GM19239 (cell line): ENCODE measurements around the gene ERBB3.
A peak's percentile ranks its signal among the peaks of the same experiment; 100 is the strongest.

Experiments
- DNase-seq: peaks from one replicate; pipeline ENCODE4 v3.0.0; 2011; ENCODE audit warnings: low spot score; ENCODE audit not compliant: insufficient read length
- FAIRE-seq: peaks from 2 replicates; lab custom pipeline; 2011; peaks lifted over from hg19 to GRCh38; lab: Jason Lieb, UNC

ERBB3 gene

GRCh38 chr12:56129206-56129941 is 49.4 kb downstream of the ERBB3 start:
- FAIRE-seq (peak; percentile 33), DNase-seq (no peak)

DNA sequence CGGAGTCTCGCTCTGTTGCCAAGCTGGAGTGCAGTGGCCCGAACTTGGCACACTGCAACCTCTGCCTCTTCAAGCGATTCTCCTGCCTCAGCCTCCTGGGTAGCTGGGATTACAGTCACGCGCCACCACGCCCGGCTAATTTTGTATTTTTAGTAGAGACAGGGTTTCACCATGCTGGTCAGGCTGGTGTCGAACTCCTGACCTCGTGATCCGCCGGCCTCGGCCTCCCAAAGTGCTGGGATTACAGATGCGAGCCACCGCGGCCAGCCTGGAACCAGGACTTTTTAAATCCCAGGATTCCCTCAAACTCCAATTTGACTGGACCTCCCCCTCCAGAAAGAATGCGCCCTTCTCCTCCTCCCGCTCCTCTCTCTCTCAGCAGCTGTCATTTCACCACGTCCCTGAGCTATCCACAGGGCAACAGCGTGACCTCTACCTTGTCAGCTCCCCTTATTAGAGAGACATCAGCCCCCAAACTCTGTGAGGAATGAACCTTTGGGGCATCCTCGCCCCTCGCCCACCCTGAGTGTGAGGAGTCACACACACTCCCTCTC is 50.1 kb downstream of the ERBB3 start:
- no peak for FAIRE-seq
- DNase-seq, result no peak

DNA sequence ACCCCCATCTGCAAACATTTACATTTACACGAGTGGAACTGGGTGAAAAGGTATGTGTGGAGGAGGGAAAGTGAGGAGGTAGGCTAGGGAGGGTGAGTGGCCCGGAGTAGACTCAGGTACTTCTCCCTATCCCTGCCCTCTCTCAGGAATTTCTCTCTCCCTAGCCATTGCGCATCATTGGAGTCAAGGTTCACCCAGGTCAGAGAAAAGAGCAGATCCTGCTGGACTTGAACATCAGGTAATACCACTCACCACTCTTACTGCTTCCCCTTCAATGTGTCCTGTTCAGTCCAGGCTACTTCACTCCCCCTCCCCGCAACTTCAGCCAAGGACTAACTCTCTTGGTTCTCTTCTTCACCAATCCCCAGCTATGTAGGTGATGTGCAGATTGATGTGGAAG is 50.9 kb downstream of the ERBB3 start:
- no peak for FAIRE-seq
- DNase-seq, result no peak

- DNase-seq (no peak), FAIRE-seq (no peak)
Measured at GRCh38 chr12:56134897-56135296, 54.9 kb downstream of the ERBB3 start.

DNA sequence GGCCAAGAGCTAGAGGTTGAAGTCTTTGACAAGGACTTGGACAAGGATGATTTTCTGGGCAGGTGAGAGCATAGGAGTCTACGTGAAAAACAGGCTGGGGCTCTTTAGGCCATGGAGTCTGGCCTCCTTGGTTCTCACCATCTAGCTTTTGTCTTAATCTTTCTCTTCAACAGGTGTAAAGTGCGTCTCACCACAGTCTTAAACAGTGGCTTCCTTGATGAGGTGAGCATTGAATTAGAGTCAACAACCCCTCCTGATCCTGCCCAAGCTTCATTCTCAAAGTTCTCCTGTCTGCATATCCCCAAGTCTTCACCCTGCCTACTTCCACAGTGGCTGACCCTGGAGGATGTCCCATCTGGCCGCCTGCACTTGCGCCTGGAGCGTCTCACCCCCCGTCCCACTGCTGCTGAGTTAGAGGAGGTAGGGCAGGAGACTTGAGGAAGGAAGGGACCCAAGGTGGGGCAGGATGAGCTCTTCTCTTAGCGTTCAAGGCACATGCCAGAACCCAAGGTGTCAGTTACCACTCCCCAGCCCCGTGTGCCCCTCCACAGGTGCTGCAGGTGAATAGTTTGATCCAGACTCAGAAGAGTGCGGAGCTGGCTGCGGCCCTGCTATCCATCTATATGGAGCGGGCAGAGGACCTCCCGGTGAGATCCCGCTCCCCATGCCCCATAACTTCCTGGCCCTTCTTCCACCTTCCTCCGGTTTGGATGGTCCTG is 58.0 kb downstream of the ERBB3 start:
- FAIRE-seq (no peak), DNase-seq (no peak)

DNA sequence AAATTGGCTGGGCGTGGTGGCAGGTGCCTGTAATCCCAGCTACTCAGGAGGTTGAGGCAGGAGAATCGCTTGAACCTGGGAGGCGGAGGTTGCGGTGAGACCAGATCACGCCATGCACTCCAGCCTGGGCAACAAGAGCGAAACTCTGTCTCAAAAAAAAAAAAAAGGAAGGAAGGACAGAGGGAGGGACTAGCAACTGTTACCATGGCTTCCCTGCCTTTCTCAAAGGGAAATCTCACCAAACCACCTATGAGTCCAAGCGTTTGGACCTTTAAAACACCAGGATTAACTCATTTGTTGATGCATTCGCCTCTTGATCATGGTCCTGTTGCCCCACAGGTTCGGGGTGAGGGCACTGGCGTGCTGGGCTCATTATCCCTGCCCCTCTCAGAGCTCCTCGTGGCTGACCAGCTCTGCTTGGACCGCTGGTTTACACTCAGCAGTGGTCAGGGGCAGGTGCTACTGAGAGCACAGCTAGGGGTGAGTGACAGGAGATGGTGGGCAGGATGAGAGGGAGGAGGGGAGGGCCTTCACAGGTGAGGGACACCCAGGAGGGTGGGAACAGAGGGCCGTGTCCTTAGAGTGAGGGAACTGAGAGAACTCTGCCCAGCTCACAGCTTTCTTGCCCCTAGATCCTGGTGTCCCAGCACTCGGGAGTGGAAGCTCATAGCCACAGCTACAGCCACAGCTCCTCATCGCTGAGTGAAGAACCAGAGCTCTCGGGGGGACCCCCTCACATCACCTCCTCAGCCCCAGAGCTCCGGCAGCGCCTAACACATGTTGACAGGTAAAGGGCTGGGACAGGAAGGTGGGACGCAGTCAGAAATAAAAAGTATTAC is 62.2 kb downstream of the ERBB3 start:
- DNase-seq (no peak), FAIRE-seq (no peak)

- FAIRE-seq (no peak), DNase-seq (no peak)
Measured at GRCh38 chr12:56143217-56143616, 63.3 kb downstream of the ERBB3 start.

DNA sequence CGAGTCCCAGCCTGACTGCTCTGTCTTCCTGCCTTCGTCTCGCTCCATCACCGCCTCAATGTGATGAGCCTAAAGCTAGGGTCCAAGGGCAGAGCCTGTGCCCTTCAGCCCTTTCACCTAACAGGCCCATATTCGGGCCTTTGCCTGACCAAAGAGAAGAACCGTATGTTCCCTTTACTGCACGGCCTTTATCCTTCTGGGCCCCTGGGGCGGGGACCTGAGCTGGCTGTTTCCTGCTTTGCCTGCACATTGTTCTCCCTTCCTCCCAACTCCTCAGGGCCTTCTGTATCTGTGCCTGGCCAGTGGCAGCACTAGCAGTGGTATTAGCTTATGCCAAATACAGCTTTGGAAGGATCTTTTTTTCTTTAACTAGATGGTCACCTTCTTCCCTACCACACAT is 63.9 kb downstream of the ERBB3 start:
- DNase-seq, result no peak
- no peak for FAIRE-seq

DNA sequence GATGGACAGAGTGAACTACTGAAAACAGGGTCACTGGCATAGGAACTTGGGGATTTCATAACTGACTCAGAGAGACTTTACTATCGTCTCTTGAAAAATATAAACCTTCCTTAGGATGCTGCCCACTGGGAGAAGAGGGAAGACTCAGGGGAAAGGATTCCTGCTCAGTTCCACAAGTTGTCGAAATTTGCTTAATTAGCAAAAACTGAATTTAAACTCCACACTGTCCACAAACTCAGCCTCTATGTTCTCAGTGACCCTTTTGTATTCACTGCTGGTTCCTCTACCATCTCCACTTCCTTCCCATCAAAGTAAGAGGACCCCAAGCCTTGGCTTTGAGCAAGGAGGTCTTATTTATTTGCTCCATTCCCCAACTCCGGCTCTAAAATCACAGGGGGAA is 65.3 kb downstream of the ERBB3 start:
- DNase-seq (no peak), FAIRE-seq (no peak)

DNA sequence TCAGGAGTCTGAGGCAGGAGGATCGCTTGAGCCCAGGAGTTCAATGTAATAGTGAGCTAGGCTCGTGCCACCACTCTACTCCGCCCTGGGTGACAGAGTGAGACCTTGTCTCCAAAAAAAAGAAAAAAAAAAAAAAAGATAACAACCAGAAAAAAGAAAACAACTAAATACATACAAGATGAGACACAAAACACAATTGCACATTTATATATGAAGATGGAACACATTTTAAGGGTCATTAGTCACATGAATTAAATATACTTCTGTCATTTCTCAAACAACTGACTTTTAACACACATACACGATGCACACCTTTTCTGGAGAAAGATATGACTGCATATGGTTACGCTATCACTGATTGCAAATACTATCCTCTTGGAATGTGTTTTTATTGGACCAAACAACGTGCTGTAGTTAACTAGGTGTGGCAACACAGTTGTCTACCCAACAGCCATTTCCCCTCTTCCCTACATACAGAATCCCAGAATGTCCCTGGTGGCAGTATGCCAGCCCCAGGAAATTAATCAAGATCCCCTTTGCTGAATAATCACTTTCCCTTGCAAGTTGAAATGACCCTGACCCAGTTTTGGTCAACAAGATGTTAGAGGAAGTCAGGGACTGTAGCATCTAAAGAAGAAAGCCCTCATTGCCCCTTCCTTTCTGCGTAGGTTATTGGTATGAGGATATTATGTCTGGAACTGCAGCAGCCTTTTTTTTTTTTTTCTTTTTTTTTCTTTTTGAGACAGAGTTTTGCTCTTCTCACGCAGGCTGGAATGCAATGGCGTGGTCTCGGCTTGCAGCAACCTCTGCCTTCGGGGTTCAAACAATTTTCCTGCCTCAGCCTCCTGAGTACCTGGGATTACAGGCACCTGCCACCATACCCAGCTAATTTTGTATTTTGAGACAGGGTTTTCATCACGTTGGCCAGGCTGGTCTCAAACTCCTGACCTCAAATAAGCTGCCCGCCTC is 66.8 kb downstream of the ERBB3 start:
- no peak for DNase-seq
- FAIRE-seq, result no peak

DNA sequence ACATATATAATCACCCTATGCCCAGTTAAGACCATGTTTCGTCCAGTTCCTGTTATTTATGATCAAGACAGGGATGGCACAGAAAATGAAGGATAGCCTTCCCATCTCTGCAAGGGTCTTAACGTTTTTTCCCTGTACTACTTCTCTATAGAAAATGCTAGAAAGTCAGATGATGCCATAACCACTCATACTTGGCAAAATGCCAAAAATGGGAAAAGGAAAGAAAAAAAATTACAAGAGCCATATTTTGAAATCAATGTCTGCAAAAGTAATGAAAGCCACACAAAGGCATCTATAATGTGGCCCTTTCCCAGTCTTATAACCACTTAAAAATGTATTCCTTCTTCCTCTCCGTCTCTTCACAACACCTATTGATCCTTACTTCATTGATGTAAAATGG is 70.6 kb downstream of the ERBB3 start:
- no peak for DNase-seq
- peak; percentile 77 for FAIRE-seq

GRCh38 chr12:56151672-56152131 is 71.7 kb downstream of the ERBB3 start:
- DNase-seq (peak; percentile 49), FAIRE-seq (peak; percentile 56)

- peak; percentile 88 for FAIRE-seq
Measured at GRCh38 chr12:56152132-56152755, 72.3 kb downstream of the ERBB3 start, which contains the start of gene MYL6B. Gene MYL6B (plus strand): TSS chr12:56152587. CDS start chr12:56153919, 1,332 bp downstream.

More at GRCh38 chr12:56152132-56152755, 72.3 kb downstream of the ERBB3 start, which contains the start of gene MYL6B:
- peak; percentile 80 for DNase-seq
